Endothelial cell of umbilical vein (primary cell): ENCODE data around the gene IRX5. TPM values are rescaled to one million over a fixed set of nuclear protein-coding genes. Genes with fewer than 3 reads are reported as not detected.

Source experiments
- BruUV-seq: library from RNA; stranded (reverse); fragments of 400-500 nt; replicated peaks from 2 replicates; lab custom pipeline; 2021; lab: Mats Ljungman, UMichigan
- CTCF ChIA-PET: fragments of 300-600, 350-600 bp; sonication (Branson Sonifier 250); formaldehyde crosslinking; loops from one replicate; lab custom pipeline; 2021; ENCODE audit warnings: antibody characterized with exemption, inconsistent platforms; lab: Charles Lee
- POLR2A ChIA-PET: fragments of 300-600, 350-600 bp; sonication (Branson Sonifier 250); formaldehyde crosslinking; loops from one replicate; lab custom pipeline; 2021; ENCODE audit warnings: antibody characterized with exemption, inconsistent platforms; lab: Charles Lee
- DNase-seq: peaks from one replicate; pipeline ENCODE4 v3.0.0-alpha.2; 2011; ENCODE audit warnings: low read depth, low spot score
- FAIRE-seq: peaks from 2 replicates; lab custom pipeline; 2011; peaks lifted over from hg19 to GRCh38; lab: Jason Lieb, UNC
- H2AFZ ChIP-seq: 2 replicates; pipeline ENCODE4 v1.6.0; 2012; ENCODE audit warnings: low read depth, low read length, control low read depth, inconsistent platforms
- H3K27ac ChIP-seq: 2 replicates; pipeline ENCODE4 v1.5.1; 2011; ENCODE audit warnings: low read depth, mild to moderate bottlenecking, control low read depth, low read length, moderate library complexity; ENCODE audit not compliant: insufficient read depth
- H3K27me3 ChIP-seq, 2 experiments: 2 replicates each; pipeline versions ENCODE4 v1.6.0 to v1.6.1; 2011; ENCODE audit warnings: low read length in 2 of 2, mixed read lengths in 1 of 2; ENCODE audit not compliant: control insufficient read depth in 2 of 2, insufficient read depth in 2 of 2
- H3K36me3 ChIP-seq, 2 experiments: 2 replicates in 1 of 2; 3 replicates in 1 of 2; pipeline ENCODE4 v1.5.1; 2011; ENCODE audit warnings: low read length in 2 of 2, mild to moderate bottlenecking in 1 of 2, moderate library complexity in 1 of 2; ENCODE audit not compliant: control insufficient read depth in 2 of 2, insufficient read depth in 2 of 2; ENCODE audit errors: extremely low read depth in 1 of 2
- H3K4me1 ChIP-seq: 3 replicates; pipeline ENCODE4 v1.5.1; 2011; ENCODE audit warnings: mild to moderate bottlenecking, low read length; ENCODE audit not compliant: control insufficient read depth, insufficient read depth; ENCODE audit errors: extremely low read depth
- H3K4me2 ChIP-seq: 2 replicates; pipeline ENCODE4 v1.6.1; 2011; ENCODE audit warnings: low read length, control low read depth, mixed read lengths; ENCODE audit not compliant: insufficient read depth
- H3K4me3 ChIP-seq, 3 experiments: fragments of 200-600 bp in 1 of 3; sonication (generic), shearing (Covaris generic) in 1 of 3; replicated peaks in 1 of 3; 2 replicates each; pipeline ENCODE4 v1.5.1; 2011 to 2016; ENCODE audit warnings: control low read depth in 3 of 3, low read length in 3 of 3, mild to moderate bottlenecking in 2 of 3, inconsistent platforms in 1 of 3, low read depth in 1 of 3, moderate library complexity in 1 of 3; ENCODE audit not compliant: insufficient read depth in 1 of 3
- H3K79me2 ChIP-seq: 2 replicates; pipeline ENCODE4 v1.6.0; 2012; ENCODE audit warnings: low read length, inconsistent platforms; ENCODE audit not compliant: control insufficient read depth, insufficient read depth
- H3K9ac ChIP-seq: replicated peaks from 2 replicates; pipeline ENCODE3; 2011; ENCODE audit warnings: low read length, control low read depth; ENCODE audit not compliant: insufficient read depth; ENCODE audit errors: extremely low read depth
- H3K9me1 ChIP-seq: replicated peaks from 3 replicates; pipeline ENCODE4 v1.6.0; 2011; ENCODE audit warnings: mild to moderate bottlenecking, low read length; ENCODE audit not compliant: control insufficient read depth, insufficient read depth; ENCODE audit errors: extremely low read depth
- H3K9me3 ChIP-seq: replicated peaks from 2 replicates; pipeline ENCODE4 v1.5.1; 2012; ENCODE audit warnings: low read length, inconsistent platforms; ENCODE audit not compliant: control insufficient read depth, insufficient read depth
- H4K20me1 ChIP-seq: replicated peaks from 2 replicates; pipeline ENCODE3; 2011; ENCODE audit warnings: mild to moderate bottlenecking, low read length; ENCODE audit not compliant: control insufficient read depth, insufficient read depth; ENCODE audit errors: extremely low read depth
- CTCF ChIP-seq, 2 donors: IDR thresholded peaks; 1 replicate in 1 of 2; 2 replicates in 1 of 2; pipeline ENCODE4 v1.5.1; 2011; ENCODE audit warnings: low read length in 2 of 2, mild to moderate bottlenecking in 2 of 2, moderate library complexity in 2 of 2, control low read depth in 1 of 2, inconsistent platforms in 1 of 2, low read depth in 1 of 2; ENCODE audit not compliant: insufficient read depth in 1 of 2; ENCODE audit errors: extremely low read depth in 1 of 2
- EZH2 ChIP-seq: IDR thresholded peaks from 2 replicates; pipeline ENCODE4 v1.6.1; 2012; ENCODE audit warnings: borderline replicate concordance, low read depth, mild to moderate bottlenecking, moderate library complexity, low read length, inconsistent platforms; ENCODE audit not compliant: severe bottlenecking
- JUN ChIP-seq: IDR thresholded peaks from 2 replicates; pipeline ENCODE4 v1.6.1; 2011; ENCODE audit warnings: borderline replicate concordance, low read depth; ENCODE audit not compliant: insufficient read length, insufficient read depth
- dilution Hi-C: fragments of 300-500 bp; cut with MboI; formaldehyde crosslinking; loops from one replicate; pipeline ENCODE4 v1.15.0; 2019; ENCODE audit warnings: low sequenced_read_pairs; ENCODE audit not compliant: extremely low pct_ligation_motif_present
- intact Hi-C: fragments of 100-400 bp; cut with micrococcal nuclease; formaldehyde crosslinking; loops from one replicate; pipeline ENCODE4 v1.10.0; 2022
- polyA plus RNA-seq, 4 experiments: library from polyadenylated mRNA; depleted of rRNA in 3 of 4; stranded (reverse) in 3 of 4; unstranded in 1 of 4; fragments of >200 nt; gene quantifications; 2 replicates each; pipeline versions ENCODE4 v1.2.1 to v1.2.3, GENCODE V29; 2011 to 2012; ENCODE audit warnings: missing spikeins in 1 of 4
- total RNA-seq: library from RNA; stranded (reverse); gene quantifications from 2 replicates; pipeline ENCODE4 v1.2.3, GENCODE V29; 2021

Gene IRX5
- total and polyA plus RNA-seq, 2 donors (not counting 3 experiments of a cell fraction or from before 2014, with no cell fraction given), result not detected

DNA sequence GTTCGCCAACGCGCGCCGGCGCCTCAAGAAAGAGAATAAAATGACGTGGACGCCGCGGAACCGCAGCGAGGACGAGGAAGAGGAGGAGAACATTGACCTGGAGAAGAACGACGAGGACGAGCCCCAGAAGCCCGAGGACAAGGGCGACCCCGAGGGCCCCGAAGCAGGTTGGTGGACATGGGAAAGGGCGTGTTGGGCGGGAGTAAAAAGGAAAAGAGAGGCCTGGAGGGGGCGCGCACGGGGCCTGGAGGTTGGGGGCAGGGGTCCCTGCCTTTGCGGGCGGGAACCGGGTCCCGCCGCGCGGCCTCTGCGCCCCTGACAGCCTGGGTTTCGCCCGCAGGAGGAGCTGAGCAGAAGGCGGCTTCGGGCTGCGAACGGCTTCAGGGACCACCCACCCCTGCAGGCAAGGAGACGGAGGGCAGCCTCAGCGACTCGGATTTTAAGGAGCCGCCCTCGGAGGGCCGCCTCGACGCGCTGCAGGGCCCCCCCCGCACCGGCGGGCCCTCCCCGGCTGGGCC, 2.1 kb downstream of the IRX5 start:
- dilution Hi-C loops (no loop called here), intact Hi-C loops (loop anchor here (5.0 to 10.0 kb wide), 2 partner anchors 772 to 1040 kb away; no protein-coding TSS in a partner anchor)
- TF ChIP-seq EZH2 (peak; percentile 97), CTCF (IDR thresholded peaks at IDR 0.05; ENCODE audit: extremely low read depth in 1 of 2, insufficient read depth in 1 of 2, low read depth in 1 of 2, low read length in 2 of 2) (no peak)
- Histone ChIP-seq H3K9me1 (no peaks in the 10 kb centered on the region), H4K20me1 (peaks cover 5% of the 10 kb centered on the region), H3K4me2 (no peak overlapping the region), H3K4me3 (no peak overlapping the region), H3K27ac (no peak overlapping the region), H3K9ac (no peak overlapping the region), H2AFZ (no peak overlapping the region), H3K36me3 (no peaks in the 10 kb centered on the region), H3K79me2 (no peaks in the 10 kb centered on the region), H3K4me1 (peaks cover 9% of the 10 kb centered on the region), H3K27me3 (peaks cover 57 to 70% of the 10 kb centered on the region in 2 experiments), H3K9me3 (no peaks in the 10 kb centered on the region)
- no peak for DNase-seq
- no TSS peak for BruUV-seq
- ChIA-PET POLR2A (no interaction called here), CTCF (no interaction called here)
- no peak for FAIRE-seq

DNA sequence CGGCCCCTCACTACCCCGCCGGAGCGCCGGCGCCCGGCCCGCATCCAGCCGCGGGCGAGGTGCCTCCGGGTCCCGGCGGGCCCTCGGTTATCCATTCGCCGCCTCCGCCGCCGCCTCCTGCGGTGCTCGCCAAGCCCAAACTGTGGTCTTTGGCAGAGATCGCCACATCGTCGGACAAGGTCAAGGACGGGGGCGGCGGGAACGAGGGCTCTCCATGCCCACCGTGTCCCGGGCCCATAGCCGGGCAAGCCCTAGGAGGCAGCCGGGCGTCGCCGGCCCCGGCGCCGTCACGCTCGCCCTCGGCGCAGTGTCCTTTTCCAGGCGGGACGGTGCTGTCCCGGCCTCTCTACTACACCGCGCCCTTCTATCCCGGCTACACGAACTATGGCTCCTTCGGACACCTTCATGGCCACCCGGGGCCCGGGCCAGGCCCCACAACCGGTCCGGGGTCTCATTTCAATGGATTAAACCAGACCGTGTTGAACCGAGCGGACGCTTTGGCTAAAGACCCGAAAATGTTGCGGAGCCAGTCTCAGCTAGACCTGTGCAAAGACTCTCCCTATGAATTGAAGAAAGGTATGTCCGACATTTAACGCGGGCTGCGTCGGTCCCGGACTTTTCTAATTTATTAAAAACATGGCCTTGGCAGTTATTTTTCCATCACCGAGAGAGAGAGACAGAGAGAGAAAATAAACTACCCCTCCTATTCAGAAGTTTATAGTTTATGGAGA, 2.8 kb downstream of the IRX5 start:
- Histone ChIP-seq H3K4me3 (no peak overlapping the region), H3K9me1 (no peaks in the 10 kb centered on the region), H4K20me1 (peaks cover 5% of the 10 kb centered on the region), H2AFZ (no peak overlapping the region), H3K4me1 (peaks cover 12% of the 10 kb centered on the region), H3K79me2 (no peaks in the 10 kb centered on the region), H3K4me2 (no peak overlapping the region), H3K36me3 (no peaks in the 10 kb centered on the region), H3K27ac (no peak overlapping the region), H3K9ac (no peak overlapping the region), H3K9me3 (no peaks in the 10 kb centered on the region), H3K27me3 (peaks cover 63 to 73% of the 10 kb centered on the region in 2 experiments)
- DNase-seq, result no peak
- dilution Hi-C loops (no loop called here), intact Hi-C loops (loop anchor here (5.0 to 10.0 kb wide), 2 partner anchors 771 to 1041 kb away; no protein-coding TSS in a partner anchor)
- CTCF ChIA-PET, result no interaction called here
- no TSS peak for BruUV-seq
- TF ChIP-seq EZH2 (peak; percentile 98), JUN (no peak)
- FAIRE-seq, result no peak
- POLR2A ChIA-PET, result no interaction called here
